Transverse colon (tissue), 4 donors: ENCODE measurements around the gene NUDT9. TPM values are rescaled to one million over a fixed set of nuclear protein-coding genes. Genes with fewer than 3 reads are reported as not detected.
A peak's percentile ranks its signal among the peaks of the same experiment; 100 is the strongest.

Experiments used
- DNase-seq: peaks from one replicate; pipeline ENCODE4 v3.0.0-alpha.2; 2019
- H3K27ac ChIP-seq, 4 donors: fragments of 200-600 bp; sonication (generic); 2 replicates each; pipeline ENCODE4 v1.5.1; 2016 to 2018; ENCODE audit warnings: inconsistent platforms in 4 of 4
- H3K27me3 ChIP-seq: fragments of 200-600 bp; sonication (generic); 2 replicates; pipeline ENCODE4 v1.5.1; 2017; ENCODE audit warnings: inconsistent platforms
- H3K36me3 ChIP-seq, 4 donors: fragments of 200-600 bp; sonication (generic); 2 replicates each; pipeline ENCODE4 v1.5.1; 2017 to 2019; ENCODE audit warnings: inconsistent platforms in 4 of 4
- H3K4me1 ChIP-seq, 4 donors: fragments of 200-600 bp; sonication (generic); 2 replicates each; pipeline ENCODE4 v1.5.1; 2017 to 2020; ENCODE audit warnings: inconsistent platforms in 4 of 4
- H3K4me3 ChIP-seq, 4 donors: fragments of 200-600 bp; sonication (generic); 1 replicate in 1 of 4; 2 replicates in 3 of 4; pipeline versions ENCODE4 v1.5.1 to v1.6.1; 2017 to 2019; ENCODE audit warnings: inconsistent platforms in 4 of 4
- H3K9me3 ChIP-seq, 2 donors: fragments of 200-600 bp; sonication (generic); 2 replicates each; pipeline ENCODE4 v1.5.1; 2017 to 2019; ENCODE audit warnings: inconsistent platforms in 2 of 2
- EP300 ChIP-seq: sonication (generic); formaldehyde crosslinking; IDR thresholded peaks from one replicate; pipeline ENCODE4 v1.6.1; 2017; ENCODE audit warnings: antibody characterized with exemption, low read depth
- POLR2A ChIP-seq: fragments of 450-650 bp; IDR thresholded peaks from one replicate; pipeline ENCODE4 v1.6.1; 2016; ENCODE audit warnings: antibody characterized with exemption, mild to moderate bottlenecking, moderate library complexity
- POLR2AphosphoS5 ChIP-seq, 3 donors: sonication (generic); formaldehyde crosslinking; IDR thresholded peaks; one replicate each; pipeline ENCODE4 v1.6.1; 2016; ENCODE audit warnings: antibody characterized with exemption in 3 of 3
- WGBS, 2 donors: methylation state at CpG; one replicate each; pipeline ENCODE4 v1.1.5; 2018; ENCODE audit warnings: low coverage in 1 of 2; 5-methylcytosine and 5-hydroxymethylcytosine counted together
- in situ Hi-C, 4 donors: fragments of 200-750 bp; cut with MboI; loops; one replicate each; pipeline versions ENCODE4 v1.15.0 to v1.15.1; 2017; ENCODE audit warnings: low sequenced_read_pairs in 3 of 4, low pct_ligation_motif_present in 1 of 4, low pct_unique_long_range_greater_than_20kb in 1 of 4
- intact Hi-C: fragments of 100-400 bp; cut with DNase I; formaldehyde crosslinking; loops from one replicate; pipeline ENCODE4 v1.15.1; 2023; ENCODE audit warnings: low total_unique reads
- total RNA-seq, 4 donors: library from RNA; depleted of rRNA; stranded (reverse); fragments of >200 nt; gene quantifications; one replicate each; pipeline ENCODE4 v1.1.0, GENCODE V29; 2016
- TF ChIP-seq, protein P1 (sequence below), 5 experiments: fragments of 200-600 bp in 3 of 5; fragments of 450-650 bp in 2 of 5; sonication (generic) in 3 of 5; IDR thresholded peaks; 1 replicate in 2 of 5; 2 replicates in 3 of 5; pipeline ENCODE4 v1.5.1; 2016 to 2017; ENCODE audit warnings: antibody characterized with exemption in 5 of 5, inconsistent platforms in 3 of 5, mild to moderate bottlenecking in 2 of 5, moderate library complexity in 1 of 5

The NUDT9 gene
- total RNA-seq, 4 donors from 2014 or later: 7.6 to 25.7 (median 20.1) TPM

DNA sequence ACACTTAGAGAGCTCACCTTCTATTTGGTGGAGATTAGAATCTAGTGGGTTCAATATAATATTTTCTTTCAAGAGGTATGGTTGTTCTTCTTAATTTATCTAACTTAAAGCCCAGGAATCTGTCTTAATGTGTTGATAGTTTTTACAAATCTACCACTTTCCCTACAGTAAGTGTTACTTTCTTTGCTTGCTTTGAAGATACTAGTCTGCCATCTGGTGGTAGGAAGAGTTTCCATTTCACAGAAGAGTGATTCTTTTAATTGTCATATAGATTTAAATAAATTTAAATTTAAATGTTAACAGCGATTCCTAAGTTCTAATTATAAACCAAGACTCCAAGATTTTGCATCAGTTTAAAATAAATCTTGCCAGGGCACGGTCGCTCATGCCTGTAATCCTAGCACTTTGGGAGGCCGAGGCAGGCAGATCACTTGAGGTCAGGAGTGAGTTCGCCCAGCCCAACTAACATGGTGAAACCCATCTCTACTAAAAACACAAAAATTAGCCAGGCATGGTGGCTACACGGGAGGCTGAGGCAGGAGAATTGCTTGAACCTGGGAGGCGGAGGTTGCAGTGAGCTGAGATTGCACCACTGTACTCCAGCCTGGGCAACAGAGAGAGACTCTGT lies 43.5 kb downstream of the NUDT9 start:
- 54 to 56% methylated on average over 7 of the region's 7 CpGs for WGBS, 2 donors
- TF ChIP-seq, protein P1, sequence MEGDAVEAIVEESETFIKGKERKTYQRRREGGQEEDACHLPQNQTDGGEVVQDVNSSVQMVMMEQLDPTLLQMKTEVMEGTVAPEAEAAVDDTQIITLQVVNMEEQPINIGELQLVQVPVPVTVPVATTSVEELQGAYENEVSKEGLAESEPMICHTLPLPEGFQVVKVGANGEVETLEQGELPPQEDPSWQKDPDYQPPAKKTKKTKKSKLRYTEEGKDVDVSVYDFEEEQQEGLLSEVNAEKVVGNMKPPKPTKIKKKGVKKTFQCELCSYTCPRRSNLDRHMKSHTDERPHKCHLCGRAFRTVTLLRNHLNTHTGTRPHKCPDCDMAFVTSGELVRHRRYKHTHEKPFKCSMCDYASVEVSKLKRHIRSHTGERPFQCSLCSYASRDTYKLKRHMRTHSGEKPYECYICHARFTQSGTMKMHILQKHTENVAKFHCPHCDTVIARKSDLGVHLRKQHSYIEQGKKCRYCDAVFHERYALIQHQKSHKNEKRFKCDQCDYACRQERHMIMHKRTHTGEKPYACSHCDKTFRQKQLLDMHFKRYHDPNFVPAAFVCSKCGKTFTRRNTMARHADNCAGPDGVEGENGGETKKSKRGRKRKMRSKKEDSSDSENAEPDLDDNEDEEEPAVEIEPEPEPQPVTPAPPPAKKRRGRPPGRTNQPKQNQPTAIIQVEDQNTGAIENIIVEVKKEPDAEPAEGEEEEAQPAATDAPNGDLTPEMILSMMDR (IDR thresholded peaks at IDR 0.05): peak; percentile 64 to 82 (median 70)
- TF ChIP-seq POLR2A: no peak
- intact Hi-C loops: no loop called here
- H3K36me3 ChIP-seq: no peaks in the 10 kb centered on the region
- DNase-seq: no peak
- H3K9me3 ChIP-seq: no peaks in the 10 kb centered on the region
- H3K4me1 ChIP-seq: peaks cover 0 to 7% (median 0%) of the 10 kb centered on the region in 4 donors
- in situ Hi-C loops: loop anchor here in 3 of 4 donors (10.0 to 25.0 kb wide), 4 partner anchors 91 to 329 kb away; no protein-coding TSS in a partner anchor
- no peak overlapping the region for H3K27ac ChIP-seq
- no peaks in the 10 kb centered on the region for H3K27me3 ChIP-seq
- H3K4me3 ChIP-seq: no peak overlapping the region

DNA sequence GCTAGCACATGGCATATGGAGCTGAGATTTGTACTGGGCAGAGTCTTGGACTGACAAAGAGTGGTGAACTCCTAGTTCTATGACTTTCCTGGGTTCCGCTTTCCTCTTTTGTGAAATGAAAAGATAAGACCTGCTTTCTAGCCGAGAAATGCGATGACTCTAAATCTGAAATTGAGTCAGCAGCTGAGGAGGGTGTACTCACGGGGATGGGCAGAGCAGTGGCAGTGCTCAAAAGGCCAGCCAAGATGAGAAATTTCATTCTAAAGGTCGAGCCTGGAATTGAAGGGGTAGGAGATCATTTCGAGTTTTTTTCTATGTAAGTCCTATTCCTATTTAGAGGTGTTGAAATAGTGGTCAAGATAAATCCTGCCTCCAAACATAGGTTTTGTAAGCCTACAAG lies 47.0 kb downstream of the NUDT9 start:
- Histone ChIP-seq H3K36me3 (no peaks in the 10 kb centered on the region), H3K4me3 (no peak overlapping the region), H3K4me1 (peaks cover 0 to 3% (median 0%) of the 10 kb centered on the region in 4 donors), H3K9me3 (no peaks in the 10 kb centered on the region), H3K27ac (no peak overlapping the region), H3K27me3 (no peaks in the 10 kb centered on the region)
- no peak for DNase-seq
- 67 to 81% methylated on average over 4 to 6 of the region's 6 CpGs for WGBS, 2 donors
- TF ChIP-seq EP300 (no peak), POLR2A (no peak), POLR2AphosphoS5 (IDR thresholded peaks at IDR 0.05) (no peak)
- TF ChIP-seq, protein P1 (IDR thresholded peaks at IDR 0.05): no peak
- intact Hi-C loops (no loop called here), in situ Hi-C loops (loop anchor here in 3 of 4 donors (10.0 to 25.0 kb wide), 4 partner anchors 95 to 332 kb away; no protein-coding TSS in a partner anchor)

DNA sequence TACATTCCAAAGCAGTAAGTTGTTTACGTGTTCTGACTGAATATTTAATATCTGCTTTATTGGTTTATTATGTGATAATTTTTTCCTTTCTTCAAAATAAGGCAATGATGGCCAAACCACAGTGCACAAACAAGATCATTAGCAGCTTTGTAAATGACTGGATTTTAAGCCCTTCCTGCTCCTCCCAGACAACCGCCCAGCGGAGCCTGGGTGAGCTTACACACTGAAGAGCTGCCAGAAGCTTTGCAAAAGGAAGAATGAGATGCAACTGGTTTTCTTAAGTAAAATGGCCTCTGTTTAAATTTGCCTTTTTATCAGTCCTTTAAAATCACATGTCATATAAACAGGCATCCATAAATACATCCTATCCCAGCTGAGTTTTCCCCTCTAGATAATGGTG lies 54.6 kb downstream of the NUDT9 start:
- no peak overlapping the region for H3K4me3 ChIP-seq
- H3K27me3 ChIP-seq: no peaks in the 10 kb centered on the region
- DNase-seq: no peak
- in situ Hi-C loops: no loop called here
- no peak overlapping the region for H3K27ac ChIP-seq
- intact Hi-C loops: no loop called here
- peaks cover 0 to 6% (median 0%) of the 10 kb centered on the region in 4 donors for H3K36me3 ChIP-seq
- H3K4me1 ChIP-seq: no peaks in the 10 kb centered on the region
- TF ChIP-seq, protein P1 (IDR thresholded peaks at IDR 0.05): no peak
- TF ChIP-seq POLR2A: no peak
- no peak for TF ChIP-seq EP300
- TF ChIP-seq POLR2AphosphoS5 (IDR thresholded peaks at IDR 0.05): no peak
- no peaks in the 10 kb centered on the region for H3K9me3 ChIP-seq
- WGBS, 2 donors: 64 to 86% methylated on average over 3 of the region's 3 CpGs

DNA sequence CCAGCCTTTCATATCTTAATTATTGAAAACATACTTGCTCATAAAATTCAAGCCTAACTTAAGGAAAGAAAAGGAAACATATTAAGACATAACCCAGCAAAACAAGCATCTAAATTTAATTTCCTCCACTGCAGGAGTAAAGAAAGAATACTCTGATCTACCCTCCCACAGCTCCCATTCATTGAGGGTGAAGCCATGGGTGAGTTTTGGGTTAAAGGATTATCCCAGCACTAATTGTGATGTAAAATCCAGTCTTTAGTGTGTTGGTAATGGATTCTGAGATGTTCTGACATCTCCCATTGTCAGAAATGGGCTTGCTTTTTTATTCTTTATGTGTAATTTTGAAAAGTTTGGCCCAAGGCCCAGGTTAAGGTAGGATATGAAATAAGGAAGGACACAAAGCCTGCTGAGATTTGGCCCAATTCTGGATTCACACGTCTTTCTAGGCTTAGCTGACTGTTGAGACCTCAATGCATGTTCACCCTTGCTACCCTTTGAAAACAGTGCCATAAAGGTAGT lies 56.4 kb downstream of the NUDT9 start:
- no peak for DNase-seq
- intact Hi-C loops (no loop called here), in situ Hi-C loops (no loop called here)
- no peaks in the 10 kb centered on the region for H3K27me3 ChIP-seq
- no peaks in the 10 kb centered on the region for H3K4me1 ChIP-seq
- H3K9me3 ChIP-seq: no peaks in the 10 kb centered on the region
- no peak overlapping the region for H3K4me3 ChIP-seq
- peaks cover 0 to 6% (median 0%) of the 10 kb centered on the region in 4 donors for H3K36me3 ChIP-seq
- 67 to 78% methylated on average over 1 of the region's 1 CpG for WGBS, 2 donors
- H3K27ac ChIP-seq: no peak overlapping the region
- TF ChIP-seq POLR2AphosphoS5 (IDR thresholded peaks at IDR 0.05) (no peak), POLR2A (no peak), EP300 (no peak)
- TF ChIP-seq, protein P1 (IDR thresholded peaks at IDR 0.05): no peak
